GM18858 (cell line): ENCODE measurements around the gene KRT15.

Experiments used
- ATAC-seq: cut with Tn5 transposase; IDR thresholded peaks from one replicate; pipeline ENCODE4 v1.9.1; 2021; ENCODE audit not compliant: unreplicated experiment

Gene KRT15

DNA sequence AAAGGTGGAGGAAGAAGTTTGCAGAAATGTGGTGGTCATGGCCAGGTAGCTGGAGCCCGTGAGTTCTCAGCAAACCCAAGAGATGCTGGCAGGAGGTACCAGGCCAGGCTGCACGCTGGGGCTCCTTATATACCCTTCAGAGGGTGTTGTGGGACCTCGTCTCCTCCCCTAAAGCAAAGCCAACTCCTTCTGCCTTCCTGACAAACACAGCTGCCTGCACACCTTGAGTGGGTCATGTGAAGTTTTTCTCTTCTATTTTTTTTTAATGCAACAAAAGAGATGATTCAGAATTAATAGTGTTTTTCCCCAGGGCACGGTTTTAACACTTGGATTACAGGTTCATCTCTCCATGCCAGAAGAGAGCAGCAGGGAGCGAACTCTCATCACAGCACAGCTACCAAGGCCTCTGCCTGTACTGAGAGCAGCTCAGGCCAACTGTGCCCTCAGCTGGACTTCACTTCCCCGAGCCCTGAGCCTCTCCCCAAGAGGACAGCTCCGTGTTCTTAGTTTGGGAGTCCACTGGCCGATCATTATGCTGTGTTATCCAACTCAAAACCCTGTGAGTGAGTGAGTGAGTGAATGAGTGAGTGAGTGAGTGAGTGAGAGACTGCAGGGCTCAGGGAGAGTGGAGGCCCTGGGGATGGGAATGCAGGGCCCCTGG lies at the start of gene KRT15:
KRT15 (minus strand) TSS at position 102 of the 661 bp plus-strand sequence; CDS start at position 39, 63 bp downstream.
- no peak for ATAC-seq

DNA sequence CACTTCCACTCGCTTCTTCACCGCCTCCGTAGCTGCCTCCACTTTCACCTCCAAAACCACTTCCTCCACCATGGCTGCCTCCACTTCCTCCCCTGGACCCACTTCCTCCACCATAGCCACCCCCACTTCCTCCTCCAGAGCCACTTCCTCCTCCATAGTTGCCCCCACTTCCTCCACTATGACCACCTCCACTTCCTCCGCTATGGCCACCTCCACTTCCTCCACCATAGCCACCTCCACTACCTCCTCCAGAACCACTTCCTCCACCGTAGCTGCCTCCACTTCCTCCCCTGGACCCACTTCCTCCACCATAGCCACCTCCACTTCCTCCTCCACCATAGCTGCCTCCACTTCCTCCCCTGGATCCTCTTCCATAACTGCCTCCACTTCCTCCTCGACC lies 48.6 kb upstream of the KRT15 start:
- no peak for ATAC-seq

DNA sequence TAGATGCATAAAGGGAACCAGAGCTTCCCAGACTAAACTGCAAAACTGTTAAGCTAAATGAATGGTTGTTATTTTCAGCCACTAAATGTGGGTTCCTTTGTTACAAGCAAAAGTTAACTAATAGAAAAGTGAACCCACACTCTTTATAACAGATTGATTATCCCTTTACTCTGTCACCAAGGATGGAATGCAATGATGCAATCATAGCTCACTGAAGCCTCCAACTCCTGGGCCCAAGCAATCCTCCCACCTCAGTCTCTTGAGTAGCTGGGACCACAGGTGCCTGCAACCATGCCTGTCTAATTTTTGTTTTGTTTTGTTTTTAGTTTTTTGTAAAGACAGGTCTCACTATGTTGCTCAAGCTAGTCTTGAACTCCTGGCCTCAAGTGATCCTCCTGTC lies 46.6 kb upstream of the KRT15 start:
- no peak for ATAC-seq

DNA sequence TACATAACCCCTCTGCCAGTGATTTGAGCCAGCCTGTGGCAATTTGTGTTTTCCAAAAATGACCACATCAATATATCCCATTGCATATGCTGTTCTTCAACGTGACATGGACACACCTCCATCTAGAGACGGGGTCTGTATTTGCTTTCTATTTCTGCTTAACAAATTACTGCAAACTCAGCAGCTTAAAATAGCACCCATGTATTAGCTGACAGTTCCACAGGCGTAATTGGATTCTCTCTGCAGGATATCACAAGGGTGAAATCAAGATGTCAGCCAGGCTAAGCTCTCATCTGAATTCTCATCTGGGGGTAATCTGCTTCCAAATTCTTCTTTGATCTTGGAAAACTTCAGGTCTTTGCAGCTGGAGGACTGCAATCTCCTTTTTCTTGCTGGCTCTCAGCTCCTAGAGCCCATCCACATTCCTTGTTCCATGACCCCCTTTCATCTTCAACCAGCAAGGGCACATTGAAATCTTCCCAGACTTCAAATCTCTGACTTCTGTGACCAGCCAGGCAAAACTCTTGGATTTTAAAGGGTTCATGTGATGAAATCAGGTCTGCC lies 45.0 kb upstream of the KRT15 start:
- ATAC-seq = no peak

DNA sequence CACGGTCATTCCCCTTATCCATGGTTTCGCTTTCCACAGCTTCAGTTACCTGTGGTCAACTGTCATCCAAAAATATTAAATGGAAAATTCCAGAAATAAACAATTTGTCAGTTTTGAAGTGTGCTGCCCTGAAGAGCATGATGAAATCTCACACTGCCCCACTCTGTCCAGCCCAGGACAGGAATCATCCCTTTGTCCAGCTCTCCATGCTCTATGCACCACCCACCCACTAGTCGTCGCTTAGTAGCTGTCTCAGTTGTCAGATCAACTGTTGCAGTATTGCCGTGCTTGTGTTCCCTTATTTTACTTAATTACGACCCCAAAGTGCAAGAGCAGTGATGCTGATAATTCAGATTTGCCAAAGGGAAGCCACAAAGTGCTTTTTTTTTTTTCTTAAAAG lies 42.9 kb upstream of the KRT15 start:
- ATAC-seq = no peak

DNA sequence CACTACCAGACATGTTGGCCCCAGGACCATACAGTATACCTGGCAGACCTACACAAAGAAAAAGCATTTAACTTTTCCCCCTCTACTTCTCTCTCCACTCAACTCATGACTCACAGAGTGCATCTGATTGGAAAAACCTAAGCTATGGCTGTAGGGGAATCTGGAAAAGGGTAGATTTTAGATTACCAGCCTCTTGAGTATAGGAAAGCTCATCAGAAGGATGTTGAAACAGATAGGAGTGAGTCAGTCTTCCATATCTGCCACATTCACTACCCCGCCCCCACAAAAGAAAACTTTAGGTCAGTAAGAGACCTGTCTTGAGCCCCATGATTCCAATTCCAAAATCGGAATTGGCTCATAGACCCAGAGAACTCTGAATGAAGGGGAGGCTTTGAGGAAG lies 40.9 kb upstream of the KRT15 start:
- no peak for ATAC-seq

DNA sequence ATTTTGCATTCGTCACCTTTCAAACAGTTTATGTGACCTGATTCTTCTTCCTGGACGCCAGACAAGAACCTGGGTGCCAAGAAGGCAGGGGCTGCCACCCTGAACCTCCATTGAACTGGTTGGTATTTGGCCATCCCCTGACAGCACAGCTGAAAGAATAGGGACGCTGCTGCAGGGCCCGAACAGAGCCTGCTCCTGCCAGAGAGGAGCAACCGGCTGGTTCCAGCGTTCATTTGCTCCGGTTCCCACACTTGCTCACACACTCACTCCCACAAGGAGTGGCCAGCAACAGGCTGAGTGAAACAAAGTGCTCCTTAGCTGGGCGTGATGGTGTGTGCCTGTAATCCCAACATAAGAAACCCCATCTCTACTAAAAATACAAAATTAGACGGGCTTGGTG lies 38.2 kb upstream of the KRT15 start:
- no peak for ATAC-seq

DNA sequence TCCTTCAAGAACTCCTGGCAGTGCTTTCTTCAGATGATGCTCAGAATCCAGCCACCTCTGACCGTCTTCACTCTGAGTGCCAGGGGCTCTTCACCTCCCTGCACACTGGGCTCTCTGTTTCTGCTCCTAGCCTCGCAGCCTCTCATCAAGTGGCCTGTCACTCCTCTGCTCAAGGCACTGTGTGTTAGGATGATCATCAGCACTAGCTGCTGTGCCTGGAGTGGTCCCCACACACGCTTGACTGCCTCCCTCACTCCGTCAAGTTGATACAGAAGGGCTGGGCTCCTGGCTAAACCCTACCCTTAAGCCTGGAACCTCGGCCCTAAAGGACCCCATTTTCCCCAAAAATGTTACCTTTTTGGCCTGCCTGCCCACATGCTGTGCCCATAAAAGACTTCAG lies 37.6 kb upstream of the KRT15 start:
- ATAC-seq = no peak

DNA sequence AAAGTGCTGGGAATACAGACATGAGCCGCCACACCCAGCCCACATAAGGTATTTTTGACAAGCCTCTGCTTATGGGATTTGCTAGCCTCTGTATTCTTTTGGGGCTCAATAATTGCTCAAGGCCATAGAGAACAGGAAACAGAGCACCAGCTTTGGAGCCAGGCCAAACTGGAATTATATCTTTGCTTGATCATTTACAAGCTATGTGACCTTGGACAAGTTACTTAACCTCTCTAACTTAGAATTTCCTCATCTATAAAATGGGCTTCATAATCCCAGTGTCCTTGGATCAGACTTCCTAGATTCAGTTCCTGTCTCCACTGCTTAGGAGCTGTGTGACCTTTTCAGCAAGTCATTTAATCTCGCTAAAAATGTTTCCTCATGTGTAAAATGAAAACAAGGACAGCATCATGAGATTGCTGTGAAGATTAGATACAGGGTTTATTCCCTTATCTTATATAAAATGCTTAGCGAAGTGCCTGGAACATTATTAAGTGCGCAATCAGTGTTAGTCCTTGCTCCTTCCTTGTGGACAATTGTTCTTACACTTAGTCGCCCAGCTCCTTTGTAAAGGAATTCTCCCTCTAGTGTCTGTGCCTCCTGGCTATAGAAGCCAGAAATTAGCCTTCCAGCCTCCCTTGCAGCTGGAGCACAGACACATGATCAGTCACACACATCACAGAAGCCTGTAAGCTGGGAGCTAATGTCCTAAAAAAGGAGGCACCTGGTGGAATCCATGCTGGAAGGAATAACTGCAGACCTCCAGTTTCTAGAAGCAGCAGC lies 36.6 kb upstream of the KRT15 start:
- ATAC-seq = no peak

DNA sequence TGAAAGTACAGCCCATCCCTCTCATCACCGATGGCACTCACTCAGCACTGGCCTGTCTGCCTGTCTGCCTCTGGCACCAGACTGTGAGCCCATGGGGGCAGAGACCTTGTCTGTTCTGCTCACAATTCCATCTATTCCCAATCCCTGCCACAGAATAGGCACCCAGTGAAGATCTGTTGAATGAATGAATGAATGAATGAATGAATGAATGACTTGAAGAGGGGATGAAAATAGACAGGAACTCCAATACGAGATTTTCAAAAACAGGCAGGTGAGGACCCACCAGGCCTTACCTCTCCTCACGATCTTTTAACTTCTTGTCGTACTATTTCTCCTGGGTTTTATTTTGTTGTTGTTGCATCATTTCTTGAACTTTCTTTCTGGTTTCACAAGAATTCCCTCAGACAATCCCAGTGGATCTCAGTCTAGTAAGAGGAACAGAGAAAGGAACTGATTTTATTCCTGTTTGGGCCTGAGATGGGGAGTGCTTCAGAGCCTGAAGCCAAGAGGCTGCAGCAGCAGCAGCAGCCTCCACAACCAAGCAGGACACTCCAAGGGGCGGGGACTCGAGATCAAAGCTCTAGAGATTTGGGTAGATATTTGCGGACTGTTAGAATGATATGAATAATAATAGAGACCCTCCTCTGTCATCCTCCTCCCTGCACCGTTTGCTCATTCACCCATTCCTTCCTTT lies 35.4 kb upstream of the KRT15 start:
- ATAC-seq = no peak

DNA sequence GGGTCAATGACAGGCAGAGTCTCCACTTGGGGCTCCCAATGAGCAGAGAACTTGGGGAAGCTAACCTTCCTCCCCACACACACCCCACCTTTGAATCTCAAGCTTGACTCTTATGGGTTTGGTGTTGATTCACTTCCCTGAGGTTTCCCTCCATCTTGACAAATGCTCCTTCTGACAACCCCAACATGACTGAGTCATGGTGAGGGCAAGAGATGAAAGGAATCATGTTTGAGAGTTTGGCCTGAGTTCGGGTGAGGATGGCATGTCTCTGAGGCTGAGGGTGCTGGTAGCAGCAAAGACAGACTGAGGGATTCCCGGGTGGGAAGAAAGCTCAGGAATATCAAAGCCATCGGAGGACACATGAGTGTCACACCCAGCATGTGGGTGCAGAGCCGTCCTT lies 34.5 kb upstream of the KRT15 start:
- no peak for ATAC-seq

DNA sequence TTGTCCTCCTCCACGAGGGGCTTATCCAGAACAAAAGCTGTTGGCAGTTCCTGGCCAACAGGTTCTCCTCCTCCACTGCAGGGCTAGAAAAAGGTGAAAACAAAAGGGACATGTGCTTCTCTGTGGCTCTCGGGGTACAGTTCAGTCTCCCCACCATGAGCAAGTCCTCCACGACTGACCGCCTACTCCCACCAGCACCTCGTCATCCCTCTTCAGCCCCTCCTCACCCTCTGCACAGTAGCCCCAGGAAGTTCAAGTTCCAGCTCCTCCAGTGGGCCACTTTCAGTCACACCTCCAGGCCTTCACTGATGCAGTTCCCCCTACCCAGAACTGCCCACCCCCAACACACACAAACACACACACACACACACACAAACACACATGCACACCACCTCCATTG lies 33.8 kb upstream of the KRT15 start:
- no peak for ATAC-seq

DNA sequence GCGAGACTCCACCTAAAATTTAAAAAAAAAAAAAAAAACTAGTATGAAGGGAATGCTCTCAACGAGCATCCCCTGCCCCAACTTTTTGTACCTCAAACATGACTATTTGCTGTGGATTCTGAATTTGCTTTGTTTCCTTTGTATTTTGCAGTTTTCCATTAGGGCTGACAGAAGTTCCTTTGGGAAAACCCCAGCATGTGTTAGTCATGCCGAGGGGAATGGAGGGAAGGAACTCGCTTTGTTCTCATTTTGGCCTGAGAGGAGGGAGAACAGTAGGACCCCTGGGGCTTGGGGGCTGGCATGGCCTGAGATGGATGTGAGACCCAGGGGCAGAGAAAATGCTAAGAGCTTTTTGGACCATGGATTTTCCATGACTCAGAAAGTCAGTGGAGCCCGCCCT lies 32.7 kb upstream of the KRT15 start:
- ATAC-seq = no peak

DNA sequence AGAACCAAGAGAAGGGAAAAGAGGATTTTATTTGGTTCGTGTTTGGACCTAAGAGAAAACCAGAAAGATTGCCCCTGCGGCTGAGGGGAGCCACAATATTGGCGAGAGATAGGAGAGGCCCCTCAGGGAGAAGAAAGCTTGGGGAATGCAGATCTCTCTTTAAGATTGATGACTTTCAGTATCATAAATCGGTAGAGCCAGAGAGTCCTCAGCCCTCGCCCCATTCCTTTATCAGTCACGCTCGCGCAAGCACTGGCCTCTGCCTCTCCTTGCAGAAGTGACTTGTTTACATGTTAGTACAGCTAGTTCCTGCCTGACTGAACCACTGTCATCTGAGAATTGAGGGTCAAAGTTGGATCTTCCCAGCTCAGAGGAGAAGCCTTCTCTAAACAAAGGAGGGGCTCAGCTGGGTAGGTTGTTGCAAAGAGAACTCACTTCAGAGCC lies 30.9 kb upstream of the KRT15 start:
- ATAC-seq = no peak

DNA sequence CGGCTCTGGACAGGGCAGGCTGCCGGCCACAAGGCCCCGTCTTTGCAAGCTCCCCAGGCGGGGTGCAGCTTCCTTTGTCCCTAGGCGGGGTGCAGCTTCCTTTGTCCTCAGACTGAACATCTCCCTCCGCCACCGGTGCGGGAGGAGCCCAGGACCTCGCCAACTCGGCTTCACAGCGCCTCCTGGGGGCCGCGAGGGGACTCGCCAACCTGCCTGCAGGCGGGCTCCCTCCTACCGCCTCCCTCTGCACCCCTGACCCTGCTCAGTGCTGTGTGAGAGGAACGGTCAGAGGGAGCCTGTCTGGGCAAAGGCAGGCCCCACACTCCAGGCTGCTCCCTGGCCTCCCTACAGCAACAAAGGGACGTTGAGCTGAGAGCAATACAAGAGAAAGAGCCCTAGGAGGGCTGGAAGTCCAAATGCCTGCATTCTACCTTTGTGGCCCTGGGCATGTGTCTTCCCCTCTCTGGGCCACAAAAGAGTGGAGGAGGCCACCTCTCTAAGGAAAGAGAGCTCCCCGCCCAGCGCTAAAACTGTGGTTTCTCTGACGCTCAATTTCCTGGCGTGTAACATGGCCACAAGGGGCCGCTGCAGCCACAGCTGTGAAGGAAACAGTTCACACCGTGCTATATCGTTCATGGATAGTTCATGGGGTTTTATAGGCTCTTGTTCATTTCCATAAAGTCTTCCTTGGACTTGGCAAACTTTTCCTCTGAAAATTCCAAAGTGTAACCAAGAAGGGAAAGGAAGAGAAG lies 30.3 kb upstream of the KRT15 start:
- ATAC-seq = no peak

DNA sequence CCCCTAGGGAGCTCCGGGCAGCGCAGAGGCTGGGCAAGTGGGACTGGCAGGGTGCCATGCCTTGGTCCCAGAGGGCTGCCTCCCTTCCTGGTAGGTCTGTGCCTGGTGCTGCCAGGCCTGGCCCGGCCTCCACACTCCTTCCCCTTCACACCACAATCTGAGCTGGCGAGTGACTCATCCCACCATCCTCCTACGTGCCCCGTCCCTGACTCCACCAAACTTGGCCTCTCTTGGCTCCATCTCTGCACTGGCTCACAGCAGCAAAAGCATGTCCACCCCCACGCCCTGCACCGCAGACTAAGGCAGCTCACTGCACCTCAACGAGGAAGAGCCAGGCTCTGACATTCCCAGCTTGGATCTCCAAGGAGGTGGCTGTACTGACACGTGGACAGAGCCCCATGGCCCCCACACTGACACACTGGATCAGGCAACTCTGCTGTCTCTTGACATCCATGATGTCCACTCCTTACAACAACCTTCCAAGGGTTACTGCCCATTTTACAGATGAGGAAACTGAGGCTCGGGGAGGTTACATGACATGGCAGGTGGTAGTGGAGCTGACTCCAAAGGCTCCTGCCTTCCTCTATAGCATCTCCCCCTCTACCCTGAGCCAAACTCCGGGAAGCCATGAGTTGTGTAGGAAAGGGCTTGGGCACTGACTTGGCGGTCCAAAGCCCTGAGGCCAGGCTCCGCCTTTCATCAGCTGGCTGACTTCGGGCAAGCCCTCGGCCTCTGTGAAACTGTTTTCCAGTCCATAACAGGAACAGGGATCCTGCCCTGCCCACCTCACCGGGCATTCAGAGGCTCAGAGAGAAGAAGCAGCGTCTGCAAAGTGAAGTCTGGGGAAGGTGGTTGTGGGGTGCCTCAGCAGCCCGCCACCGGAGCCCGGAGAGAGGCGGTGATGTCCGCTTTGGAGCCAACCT lies 29.5 kb upstream of the KRT15 start:
- no peak for ATAC-seq

DNA sequence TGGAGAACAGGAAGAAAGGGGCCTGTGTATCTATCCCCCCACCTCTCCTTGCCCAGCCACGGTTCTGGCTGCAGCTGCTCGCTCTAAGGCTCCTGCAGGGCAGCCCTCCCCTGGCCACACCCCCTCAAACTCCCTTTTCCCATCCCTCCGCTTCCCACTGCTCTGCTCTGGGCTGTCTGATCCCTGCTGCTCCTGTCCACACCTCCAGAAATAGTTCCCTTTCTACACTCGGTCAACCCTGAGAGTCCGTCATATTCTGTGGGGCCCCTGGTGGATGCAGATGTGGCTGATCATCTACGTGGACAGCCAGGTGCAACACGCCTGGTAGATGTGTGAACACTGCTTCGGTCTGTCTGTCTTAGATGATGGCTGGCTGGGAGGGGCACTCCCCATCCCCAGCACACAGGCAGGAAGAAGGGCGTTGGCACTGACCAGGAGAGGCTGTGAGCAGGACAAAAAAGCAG lies 28.7 kb upstream of the KRT15 start:
- ATAC-seq = no peak

DNA sequence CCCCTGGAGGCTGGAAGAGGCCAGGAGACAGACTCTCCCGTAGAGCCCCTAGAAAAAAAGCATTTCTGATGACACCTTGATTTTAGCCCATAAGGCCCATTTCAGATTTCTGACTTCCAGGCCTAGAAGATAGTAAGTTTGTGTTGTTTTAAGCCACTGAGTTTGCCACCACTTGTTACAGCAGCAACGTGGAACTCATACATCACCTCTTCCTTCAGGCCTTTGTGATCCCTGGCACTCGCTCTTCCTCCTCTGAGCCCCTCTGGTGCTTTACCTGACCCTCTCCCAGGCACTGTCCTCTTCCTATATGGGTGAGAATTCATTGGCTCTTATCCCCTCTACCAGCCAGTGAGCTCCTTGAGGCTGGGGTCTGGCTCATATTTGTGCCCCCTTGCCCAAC lies 28.1 kb upstream of the KRT15 start:
- ATAC-seq = no peak

DNA sequence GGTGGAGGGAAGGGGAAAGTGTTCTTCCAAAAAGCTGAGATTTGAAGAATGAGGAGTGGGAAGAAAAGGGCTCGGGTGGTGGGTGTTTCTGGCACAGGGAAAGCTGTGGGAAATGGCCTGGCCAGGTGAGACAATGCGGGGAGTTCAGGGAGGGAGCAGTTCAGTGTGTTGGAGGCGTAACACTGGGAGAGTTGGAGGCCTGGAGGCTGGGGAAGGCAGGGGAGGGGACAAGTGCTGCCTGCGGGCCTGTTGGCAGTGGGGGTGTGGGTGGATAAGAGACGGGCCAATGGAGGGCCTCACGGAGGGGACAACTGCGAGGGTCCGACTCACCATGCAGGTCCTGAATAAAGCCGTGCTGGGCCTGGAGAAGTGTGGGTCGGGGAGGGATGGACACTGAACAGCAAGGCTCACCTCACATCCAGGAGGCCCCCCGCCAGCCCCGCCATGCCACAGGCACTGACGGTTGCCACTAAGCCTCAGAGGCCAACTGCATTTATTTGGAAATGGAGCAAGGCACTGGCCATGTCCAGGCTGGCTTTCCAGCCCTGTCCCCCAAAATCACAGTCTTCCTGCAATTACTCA lies 27.2 kb upstream of the KRT15 start:
- ATAC-seq = no peak

DNA sequence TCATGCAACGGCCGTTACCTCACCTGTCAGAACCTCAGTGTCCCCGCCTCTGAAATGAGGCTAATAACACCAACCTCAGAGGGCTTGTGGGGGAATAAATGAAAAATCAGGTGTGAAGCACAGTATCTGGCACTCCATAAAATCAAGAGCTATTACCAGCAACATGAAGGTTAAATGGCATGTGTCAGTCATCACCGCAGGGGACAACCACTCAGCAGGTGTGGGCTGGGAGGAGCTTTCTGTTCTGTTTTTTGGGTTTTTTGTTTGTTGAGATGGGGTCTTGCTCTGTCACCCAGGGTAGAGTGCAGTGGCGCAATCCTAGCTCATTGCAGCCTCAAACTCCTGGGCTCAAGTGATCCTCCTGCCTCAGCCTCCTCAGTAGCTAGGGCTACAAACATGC lies 26.2 kb upstream of the KRT15 start:
- no peak for ATAC-seq
